Stimulated activated CD8-positive, alpha-beta memory T cell treated with anti-CD3 and anti-CD28 coated beads, Interleukin-2, amount 100 ng/mL, for 48 hours (primary cell): Measurements from ENCODE around the gene PLD3.
"Not testable (repeated sequence)": the region's sequence is repeated elsewhere in the genome, so short reads cannot be mapped to it uniquely, and the experiment has no call there.

Experiments used
- DNase-seq, 2 donors: peaks; one replicate each; pipeline ENCODE4 v3.0.0-alpha.2; 2020; ENCODE audit warnings: low read depth in 2 of 2

PLD3 gene

DNA sequence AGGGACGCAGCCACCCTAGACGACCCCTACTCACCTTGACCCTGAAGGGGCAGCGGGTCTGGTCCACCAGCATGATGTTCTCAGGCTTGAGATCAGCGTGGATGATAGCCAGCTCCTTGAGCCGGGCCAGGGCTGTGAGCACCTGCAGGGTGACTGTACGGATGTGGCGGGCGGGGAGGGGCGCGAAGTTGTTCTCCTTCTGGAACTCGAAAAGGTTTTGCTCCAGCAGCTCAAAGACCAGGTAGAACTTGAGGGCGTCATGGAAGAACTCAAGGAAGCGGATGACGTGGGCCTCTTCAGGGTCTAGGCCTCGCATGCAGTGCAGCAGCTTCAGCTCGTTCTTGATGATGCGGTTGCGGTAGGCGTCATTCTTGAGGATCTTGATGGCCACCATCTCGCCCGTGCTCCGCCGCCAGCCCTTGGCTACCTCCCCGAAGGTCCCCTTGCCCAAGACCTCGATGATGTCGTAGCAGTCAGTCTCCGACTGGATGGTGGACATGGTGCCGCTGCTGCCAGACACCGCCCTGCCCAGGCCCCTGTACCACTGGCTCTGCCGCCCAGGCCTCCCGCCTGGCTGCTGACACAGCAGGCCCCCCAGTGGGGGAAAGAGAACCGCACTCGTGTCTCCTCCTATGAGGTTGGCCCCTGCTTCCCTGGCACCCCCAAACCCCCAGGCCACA is 41.0 kb downstream of the PLD3 start:
- no peak for DNase-seq

GRCh38 chr19:40390084-40390742 is 41.7 kb downstream of the PLD3 start, which contains the start of gene HIPK4:
HIPK4 (minus strand) TSS chr19:40390181; CDS start chr19:40389902, 279 bp downstream.
- DNase-seq: no peak

- no peak for DNase-seq
These were observed 43.6 kb downstream of the PLD3 start for GRCh38 chr19:40392123-40392522.

DNA sequence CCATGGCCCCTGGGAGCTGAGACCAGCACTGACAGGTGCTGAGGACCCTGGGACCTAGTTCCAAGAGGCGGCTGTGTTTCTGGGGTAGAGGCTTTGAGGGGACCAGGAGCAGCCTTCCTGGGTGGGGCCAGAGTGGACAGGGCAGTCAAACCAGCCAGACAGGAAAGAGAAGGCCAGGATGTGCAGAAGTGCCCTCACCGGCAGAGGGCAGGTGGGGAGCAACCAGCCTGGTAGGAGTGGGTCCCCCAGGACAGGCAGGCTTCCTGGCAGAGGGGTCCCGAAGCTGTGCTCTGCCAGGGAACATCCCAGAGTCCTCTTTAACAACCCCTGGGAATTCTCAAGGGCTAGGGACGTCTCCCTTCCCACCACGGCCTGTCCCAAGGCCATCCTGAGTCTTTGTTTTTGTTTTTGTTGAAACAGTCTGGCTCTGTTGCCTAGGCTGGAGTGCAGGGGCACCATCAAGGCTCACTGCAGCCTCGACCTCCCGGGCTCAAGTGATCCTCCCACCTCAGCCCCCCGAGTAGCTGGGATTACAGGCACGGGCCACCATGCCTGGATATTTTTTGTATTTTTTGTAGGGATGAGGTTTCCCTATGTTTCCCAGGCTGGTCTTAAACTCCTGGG is 44.5 kb downstream of the PLD3 start:
- DNase-seq: no peak

DNA sequence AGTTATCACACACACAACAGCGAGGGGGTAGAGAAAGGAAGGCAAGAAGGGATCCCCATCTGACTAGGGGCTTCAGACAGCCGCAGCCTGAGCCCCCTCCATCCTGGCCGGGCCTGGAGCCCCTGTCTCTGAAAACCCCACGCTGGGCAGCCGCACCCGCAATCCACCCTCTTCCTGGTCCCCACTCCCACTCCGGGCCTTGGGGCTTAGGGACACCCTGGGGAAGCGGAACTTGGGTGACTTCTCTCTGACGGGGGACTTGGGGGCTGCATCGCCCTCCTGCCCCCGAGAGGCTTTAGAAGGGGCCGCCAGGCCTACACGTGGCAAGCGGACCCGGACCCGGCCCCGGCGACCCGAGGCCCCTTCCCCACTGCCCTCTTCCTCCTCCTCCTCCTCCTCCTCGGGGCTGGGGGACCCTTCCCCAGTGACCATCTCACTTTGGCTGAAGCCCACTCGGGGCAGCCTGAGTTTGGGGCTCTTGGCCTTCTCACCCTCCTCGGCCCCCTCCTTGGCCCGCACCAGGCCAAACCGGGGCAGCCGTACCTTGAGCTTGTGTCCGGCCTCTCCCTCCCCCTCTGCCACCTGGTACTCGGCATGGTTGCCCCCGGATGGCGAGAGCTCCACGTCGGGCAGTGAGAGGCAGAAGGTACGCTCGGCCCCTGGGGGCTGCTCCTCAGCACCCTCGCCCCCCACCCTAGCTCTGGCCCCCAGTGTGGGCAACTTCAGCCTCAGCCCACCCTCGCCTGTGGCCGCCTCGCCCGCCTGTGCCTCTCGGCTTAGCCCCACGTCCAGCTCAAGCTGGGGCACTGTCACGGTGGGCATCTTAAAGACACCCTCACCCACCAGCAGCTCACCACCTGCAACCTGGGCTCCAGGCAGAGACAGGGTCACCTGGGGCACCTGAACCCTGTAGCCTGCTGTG is 45.7 kb downstream of the PLD3 start:
- DNase-seq: no peak

- no peak for DNase-seq
These were observed 46.3 kb downstream of the PLD3 start for GRCh38 chr19:40394816-40395210.

- DNase-seq: no peak
These were observed 47.5 kb downstream of the PLD3 start for GRCh38 chr19:40395956-40396355.

GRCh38 chr19:40396886-40397567 is 48.5 kb downstream of the PLD3 start:
- DNase-seq: no peak

- DNase-seq: no peak
These were observed 49.0 kb downstream of the PLD3 start for GRCh38 chr19:40397568-40397906.

- DNase-seq: peak; percentile 31 to 63
These were observed 50.1 kb downstream of the PLD3 start for GRCh38 chr19:40398417-40399131.

DNA sequence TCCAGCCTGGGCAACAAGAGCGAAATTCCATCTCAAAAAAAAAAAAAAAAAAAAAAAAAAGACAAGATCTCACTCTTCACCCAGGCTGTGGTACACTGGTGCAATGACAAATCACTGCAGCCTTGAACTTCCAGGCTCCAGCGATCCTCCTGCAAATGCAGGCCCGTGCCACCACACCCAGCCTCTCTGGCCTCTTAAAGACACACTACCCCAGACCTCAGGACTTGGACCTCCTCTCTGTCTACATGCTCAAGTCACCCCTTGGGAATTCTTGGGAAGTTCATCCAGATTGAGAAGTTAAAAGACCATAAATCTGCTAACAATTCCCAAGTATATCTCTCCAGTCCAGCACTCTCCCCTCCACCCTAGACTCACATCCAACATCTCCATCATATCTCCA is 52.1 kb downstream of the PLD3 start:
- no peak for DNase-seq

- DNase-seq: peak; percentile 81 to 90
These were observed 54.9 kb downstream of the PLD3 start for GRCh38 chr19:40403262-40403984.

DNA sequence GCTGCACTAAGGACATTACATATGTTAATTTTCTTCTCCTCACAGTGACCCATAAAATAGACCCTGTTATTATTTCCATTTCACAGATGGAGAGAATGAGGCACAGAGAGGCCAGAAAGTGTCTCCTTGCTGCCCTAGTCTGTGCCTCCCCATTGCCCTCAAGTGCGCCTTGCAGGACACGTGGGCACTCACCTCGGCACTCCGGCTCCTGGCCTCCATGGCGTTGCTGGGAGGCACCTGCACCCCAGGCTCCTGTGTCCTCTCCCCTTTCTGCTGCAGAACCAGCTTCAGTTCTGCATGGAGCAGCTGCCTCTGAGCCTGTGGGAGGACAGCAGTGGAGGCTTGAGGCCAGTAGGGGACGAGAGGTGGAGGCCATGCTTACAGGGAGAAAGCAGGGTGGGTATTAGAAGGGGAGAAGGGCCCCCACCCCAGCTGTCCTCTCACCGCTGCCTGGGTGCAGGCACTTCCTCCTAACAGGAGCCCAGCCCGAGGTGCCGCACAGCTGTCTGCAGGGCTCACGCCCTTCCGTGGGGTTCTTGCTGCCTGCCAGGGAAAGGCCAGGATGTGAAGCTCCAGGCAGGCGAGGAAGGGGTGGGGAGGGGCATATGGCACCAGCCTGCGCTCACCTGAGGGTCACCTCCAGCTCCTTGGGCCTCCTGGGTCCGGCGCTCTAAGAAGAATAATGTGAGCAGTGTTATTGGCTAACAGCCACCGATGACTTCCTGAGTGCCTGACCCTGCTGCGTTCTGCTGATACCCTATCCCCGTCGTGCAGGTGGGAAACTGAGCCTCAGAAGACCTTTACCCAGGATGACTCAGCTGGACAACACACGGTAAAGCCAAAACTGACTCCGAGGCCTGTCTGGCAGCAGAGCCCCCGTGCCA is 59.5 kb downstream of the PLD3 start:
- DNase-seq: no peak

GRCh38 chr19:40408598-40408925 is 60.1 kb downstream of the PLD3 start:
- not testable (repeated sequence) for DNase-seq

- no peak for DNase-seq
These were observed 61.5 kb downstream of the PLD3 start for GRCh38 chr19:40410030-40410389.

DNA sequence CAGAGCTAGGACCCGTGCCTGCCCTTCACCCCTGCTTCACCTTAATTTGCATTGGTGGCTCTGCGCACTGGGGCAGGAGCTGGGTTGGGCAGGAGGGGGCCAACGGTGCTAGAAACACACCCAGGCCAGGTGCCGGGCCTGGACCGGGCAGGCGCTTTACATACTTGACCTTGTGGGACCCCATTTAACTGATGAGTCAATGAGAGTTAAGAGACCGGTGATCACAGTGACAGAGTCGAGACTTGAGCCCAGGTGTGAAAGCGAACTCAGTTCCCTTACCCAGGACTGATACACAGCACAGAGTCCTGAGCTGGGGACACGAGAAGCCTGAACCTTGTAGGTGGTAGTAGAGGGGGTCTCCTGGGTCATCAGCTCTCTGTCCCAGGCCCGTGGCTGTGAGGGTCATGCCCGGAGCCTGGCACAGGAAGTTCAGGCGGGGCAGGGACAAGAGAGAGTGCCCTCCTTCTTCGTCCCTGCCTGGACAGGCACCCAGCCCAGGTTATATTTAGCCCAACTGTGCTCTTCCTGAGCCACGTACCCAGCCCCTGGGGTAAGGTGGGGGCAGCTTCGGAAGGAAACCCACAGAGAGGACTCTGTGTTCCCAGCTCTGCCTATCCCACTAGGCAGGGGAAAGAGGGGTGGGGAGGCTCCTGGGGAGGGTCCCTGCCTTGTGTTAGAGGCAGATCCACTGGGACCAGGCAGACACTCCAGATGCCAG is 62.8 kb downstream of the PLD3 start:
- no peak for DNase-seq

- no peak for DNase-seq
These were observed 63.5 kb downstream of the PLD3 start for GRCh38 chr19:40411958-40412499.

- no peak for DNase-seq
These were observed 64.4 kb downstream of the PLD3 start for GRCh38 chr19:40412866-40413265.
